Coronary artery (tissue), 2 donors: ENCODE results near the gene SPAG7.

Experiments used
- DNase-seq: peaks from one replicate; pipeline ENCODE4 v3.0.0-alpha.2; 2017; ENCODE audit warnings: low spot score
- H3K27ac ChIP-seq, 2 donors: fragments of 200-600 bp; sonication (generic); one replicate each; pipeline ENCODE4 v1.5.1; 2016 to 2019
- H3K4me3 ChIP-seq: fragments of 200-600 bp; sonication (generic); 2 replicates; pipeline ENCODE4 v1.5.1; 2016; ENCODE audit warnings: mild to moderate bottlenecking, moderate library complexity
- TF ChIP-seq, protein P1 (sequence below): fragments of 200-600 bp; sonication (generic); IDR thresholded peaks from one replicate; pipeline ENCODE4 v1.5.1; 2019; ENCODE audit warnings: antibody characterized with exemption

SPAG7 gene

DNA sequence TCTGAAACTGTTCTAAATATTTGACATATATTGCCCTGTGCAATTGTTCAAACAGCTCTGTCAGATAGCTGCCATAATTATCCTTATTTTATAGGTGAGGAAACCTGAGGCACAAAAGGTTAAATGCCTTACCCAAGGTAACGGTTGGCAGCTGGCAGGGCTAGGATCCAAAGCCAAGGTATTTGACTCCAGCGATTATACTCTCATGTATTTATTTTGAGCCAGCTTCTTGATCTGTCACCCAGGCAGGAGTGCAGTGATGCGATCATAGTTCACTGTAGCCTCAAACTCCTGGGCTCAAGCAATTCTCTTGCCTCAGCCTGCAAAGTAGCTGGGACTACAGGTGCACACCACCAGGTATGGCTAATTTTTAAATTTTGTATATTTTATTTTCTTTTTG lies 9.5 kb downstream of the SPAG7 start:
- H3K27ac ChIP-seq = no peak overlapping the region
- TF ChIP-seq, protein P1, sequence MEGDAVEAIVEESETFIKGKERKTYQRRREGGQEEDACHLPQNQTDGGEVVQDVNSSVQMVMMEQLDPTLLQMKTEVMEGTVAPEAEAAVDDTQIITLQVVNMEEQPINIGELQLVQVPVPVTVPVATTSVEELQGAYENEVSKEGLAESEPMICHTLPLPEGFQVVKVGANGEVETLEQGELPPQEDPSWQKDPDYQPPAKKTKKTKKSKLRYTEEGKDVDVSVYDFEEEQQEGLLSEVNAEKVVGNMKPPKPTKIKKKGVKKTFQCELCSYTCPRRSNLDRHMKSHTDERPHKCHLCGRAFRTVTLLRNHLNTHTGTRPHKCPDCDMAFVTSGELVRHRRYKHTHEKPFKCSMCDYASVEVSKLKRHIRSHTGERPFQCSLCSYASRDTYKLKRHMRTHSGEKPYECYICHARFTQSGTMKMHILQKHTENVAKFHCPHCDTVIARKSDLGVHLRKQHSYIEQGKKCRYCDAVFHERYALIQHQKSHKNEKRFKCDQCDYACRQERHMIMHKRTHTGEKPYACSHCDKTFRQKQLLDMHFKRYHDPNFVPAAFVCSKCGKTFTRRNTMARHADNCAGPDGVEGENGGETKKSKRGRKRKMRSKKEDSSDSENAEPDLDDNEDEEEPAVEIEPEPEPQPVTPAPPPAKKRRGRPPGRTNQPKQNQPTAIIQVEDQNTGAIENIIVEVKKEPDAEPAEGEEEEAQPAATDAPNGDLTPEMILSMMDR = no peak
- no peak for DNase-seq
- H3K4me3 ChIP-seq = no peak overlapping the region

DNA sequence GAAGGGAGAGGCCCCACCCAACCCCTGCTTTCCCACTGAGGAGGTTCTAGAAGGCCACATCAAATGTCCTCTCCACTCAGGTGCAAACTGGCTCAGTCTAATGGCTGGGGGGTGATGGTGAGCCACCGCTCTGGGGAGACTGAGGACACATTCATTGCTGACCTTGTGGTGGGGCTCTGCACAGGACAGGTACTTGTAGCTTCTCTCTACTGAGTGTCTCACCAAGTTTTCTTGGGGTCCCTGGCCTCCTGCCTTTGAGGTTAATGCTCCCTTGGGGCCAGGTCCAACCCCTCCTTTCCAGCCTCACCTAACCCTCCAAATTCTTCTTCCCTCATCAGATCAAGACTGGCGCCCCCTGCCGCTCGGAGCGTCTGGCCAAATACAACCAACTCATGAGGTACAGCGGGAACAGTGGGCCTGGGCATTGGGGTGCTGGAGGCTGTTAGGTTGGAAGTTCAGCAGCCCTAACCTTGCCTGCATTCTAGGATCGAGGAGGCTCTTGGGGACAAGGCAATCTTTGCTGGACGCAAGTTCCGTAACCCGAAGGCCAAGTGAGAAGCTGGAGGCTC lies 11.0 kb downstream of the SPAG7 start:
- Histone ChIP-seq H3K27ac (no peak overlapping the region), H3K4me3 (no peak overlapping the region)
- DNase-seq = no peak
- TF ChIP-seq, protein P1 = no peak

DNA sequence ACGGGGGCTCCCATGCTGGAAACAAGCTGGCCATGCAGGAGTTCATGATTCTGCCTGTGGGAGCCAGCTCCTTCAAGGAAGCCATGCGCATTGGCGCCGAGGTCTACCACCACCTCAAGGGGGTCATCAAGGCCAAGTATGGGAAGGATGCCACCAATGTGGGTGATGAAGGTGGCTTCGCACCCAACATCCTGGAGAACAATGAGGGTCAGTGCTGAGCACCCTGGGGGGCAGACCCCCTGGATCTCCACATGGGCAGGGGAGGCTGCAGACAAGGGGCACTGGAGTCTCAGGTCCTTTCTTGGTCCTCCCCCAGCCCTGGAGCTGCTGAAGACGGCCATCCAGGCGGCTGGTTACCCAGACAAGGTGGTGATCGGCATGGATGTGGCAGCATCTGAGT lies 12.5 kb downstream of the SPAG7 start:
- no peak for DNase-seq
- no peak overlapping the region for H3K4me3 ChIP-seq
- H3K27ac ChIP-seq = no peak overlapping the region
- TF ChIP-seq, protein P1 = no peak

DNA sequence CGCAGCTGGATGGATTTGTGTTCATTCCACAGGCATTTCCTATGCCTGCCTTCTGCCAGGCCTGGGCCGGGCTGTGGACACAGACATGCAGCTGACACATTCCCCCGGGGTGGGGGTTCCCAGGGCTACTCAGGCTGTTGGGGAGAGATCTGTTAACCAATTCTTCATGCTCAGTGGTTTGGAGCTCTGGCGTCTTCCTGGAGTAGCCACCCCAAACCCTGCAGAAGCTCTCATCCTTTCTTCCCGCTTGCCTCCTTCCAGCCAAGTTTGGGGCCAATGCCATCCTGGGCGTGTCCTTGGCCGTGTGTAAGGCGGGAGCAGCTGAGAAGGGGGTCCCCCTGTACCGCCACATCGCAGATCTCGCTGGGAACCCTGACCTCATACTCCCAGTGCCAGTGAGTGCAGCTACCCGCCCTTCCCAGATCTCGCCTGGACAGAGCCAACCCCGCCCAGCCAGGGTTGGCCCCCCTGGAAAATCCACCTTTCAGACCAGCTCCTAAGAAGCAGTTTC lies 14.1 kb downstream of the SPAG7 start:
- TF ChIP-seq, protein P1 = no peak
- DNase-seq = no peak
- peak overlapping the region; percentile 10 to 80 for H3K27ac ChIP-seq
- no peak overlapping the region for H3K4me3 ChIP-seq

DNA sequence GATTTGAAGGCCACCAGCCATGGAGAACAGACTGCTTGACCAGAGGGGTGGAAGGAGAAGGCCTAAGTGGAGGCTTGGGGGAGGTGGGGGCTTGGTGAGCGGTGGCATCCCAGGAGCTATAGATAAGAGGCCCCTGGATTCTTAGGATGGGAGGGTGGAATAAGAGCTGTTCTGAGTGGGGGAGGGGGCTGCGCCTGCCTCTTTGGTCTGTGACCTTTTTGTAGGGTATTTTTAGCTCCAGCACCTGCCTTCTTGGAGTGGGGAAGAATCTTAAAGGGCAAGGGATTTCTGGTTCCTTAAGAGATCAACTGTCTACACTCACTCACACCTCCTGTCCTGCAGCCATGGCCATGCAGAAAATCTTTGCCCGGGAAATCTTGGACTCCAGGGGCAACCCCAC lies 16.1 kb downstream of the SPAG7 start:
- TF ChIP-seq, protein P1 = no peak
- no peak overlapping the region for H3K4me3 ChIP-seq
- H3K27ac ChIP-seq = no peak overlapping the region
- no peak for DNase-seq

DNA sequence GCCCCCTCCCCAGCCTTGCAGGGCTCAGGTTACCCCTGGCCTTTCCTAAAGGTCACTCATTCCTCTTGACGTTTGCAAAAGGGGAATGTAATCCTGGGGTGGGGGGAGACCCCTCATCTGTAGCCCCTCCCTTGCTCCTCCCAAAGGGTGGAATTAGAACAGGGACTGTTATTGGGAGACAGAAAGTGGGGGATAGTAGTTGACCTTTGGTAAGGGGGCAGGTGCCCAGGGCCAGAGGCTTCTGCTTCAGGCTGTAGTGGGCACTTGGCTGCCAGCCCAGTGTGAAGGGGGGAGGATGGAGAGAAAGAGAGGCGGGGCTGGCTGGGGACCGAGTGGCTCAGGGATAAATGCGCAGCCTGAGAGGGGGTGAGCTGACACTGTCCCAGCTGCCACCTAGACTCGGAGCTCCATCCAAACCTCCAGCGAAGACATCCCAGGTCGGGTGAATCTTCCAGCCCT lies 16.8 kb downstream of the SPAG7 start, which contains the start of gene ENO3:
Gene ENO3, plus strand, starts transcription at position 374 of the 459 bp plus-strand sequence. CDS start 711 bp downstream, outside the sequence.
- H3K27ac ChIP-seq = peak within 1 kb of the TSS; percentile 97 to 99
- TF ChIP-seq, protein P1 = no peak
- no peak for DNase-seq
- peak within 1 kb of the TSS; percentile 99 for H3K4me3 ChIP-seq
